Activated CD8-positive, alpha-beta memory T cell treated with anti-CD3 and anti-CD28 coated beads, Interleukin-2, amount 50 U/mL, for 1 hour (primary cell): Measurements from ENCODE around the gene ADGRL2.

Experiments used
- DNase-seq: peaks from one replicate; pipeline ENCODE4 v3.0.0-alpha.2; 2020; ENCODE audit errors: extremely low read depth

ADGRL2 gene

GRCh38 chr1:81800695-81801650 is at the start of gene ADGRL2:
TSS of gene ADGRL2 (plus strand) at chr1:81800934. CDS start at chr1:81836985, 36,051 bp downstream.
- DNase-seq: no peak

DNA sequence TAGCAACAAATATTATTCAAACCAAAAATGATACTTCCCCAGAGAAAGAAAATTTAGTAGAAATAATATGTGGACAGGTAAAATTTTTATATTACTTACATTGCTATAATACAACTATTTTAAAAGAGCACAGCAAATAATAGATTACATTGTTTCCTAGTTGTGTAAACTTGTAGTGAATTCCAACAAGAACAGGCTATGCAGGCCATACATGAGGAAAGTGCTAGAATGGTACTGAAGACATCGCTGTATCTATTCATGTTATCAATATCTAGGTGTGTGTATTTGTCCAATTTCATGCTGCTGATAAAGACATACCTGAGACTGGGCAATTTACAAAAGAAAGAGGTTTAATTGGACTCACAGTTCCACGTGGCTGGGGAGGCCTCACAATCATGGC is 47.9 kb upstream of the ADGRL2 start:
- DNase-seq: no peak

DNA sequence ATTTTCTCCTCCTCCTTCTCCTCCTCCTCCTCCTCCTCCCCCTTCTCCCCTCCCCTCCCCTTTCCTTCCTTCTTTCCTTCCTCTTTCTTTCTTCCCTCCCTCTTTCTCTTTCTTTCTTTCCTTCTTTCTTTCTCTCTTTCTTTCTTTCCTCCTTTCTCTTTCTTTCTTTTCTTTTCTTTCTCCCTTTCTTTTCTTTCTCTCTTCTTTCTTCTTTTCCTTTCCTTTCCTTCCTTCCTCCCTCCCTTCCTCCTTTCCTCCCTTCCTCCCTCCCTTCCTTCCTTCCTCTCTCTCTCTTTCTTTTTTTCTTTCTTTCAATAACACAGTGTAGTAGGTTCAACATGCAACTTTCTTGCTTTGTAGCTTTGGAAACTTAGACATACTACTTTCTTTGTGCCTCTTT is 46.3 kb upstream of the ADGRL2 start:
- no peak for DNase-seq

DNA sequence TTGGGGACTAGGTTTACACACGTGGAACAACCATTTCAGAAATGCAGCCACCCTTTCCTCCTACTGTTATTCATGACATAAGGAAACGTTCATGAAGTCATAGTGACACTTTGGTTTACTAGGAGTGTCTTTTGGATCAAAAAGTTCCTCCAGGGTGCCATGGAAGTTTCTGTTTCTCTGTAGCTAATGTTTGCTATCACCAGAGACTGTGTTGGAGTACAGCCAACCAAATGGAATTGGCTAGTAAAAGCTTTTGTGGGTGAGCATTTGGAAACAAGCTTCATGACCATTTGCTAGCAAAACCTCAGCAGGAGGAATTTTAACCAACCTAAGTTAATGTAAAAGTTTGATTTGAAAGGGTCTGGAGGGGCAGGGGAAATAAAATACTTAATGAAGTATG is 43.9 kb upstream of the ADGRL2 start:
- no peak for DNase-seq

- no peak for DNase-seq
These were observed 43.2 kb upstream of the ADGRL2 start for GRCh38 chr1:81757398-81758020.

- no peak for DNase-seq
These were observed 42.6 kb upstream of the ADGRL2 start for GRCh38 chr1:81758181-81758580.

- DNase-seq: no peak
These were observed 40.1 kb upstream of the ADGRL2 start for GRCh38 chr1:81760477-81761097.

DNA sequence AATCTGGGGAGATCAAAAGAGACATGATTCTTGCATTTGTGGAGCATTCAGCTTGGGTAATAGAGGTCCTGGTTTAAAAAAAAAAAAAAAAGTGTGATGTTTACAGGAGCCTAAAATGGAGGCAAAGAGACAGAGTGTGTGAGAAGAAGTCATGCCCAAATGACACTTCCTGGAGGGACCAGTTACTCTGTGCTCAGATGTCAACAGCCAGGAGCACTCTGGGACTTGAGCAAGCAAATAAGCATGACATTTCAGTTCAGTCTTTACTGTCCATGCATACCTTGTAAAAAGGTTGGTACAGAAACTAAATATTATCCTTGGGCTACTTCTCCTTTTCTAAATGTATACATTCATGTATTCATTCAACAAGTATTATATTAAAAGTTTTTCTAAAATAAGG is 25.2 kb upstream of the ADGRL2 start:
- DNase-seq: no peak

GRCh38 chr1:81780705-81781454 is 19.9 kb upstream of the ADGRL2 start:
- no peak for DNase-seq

- no peak for DNase-seq
These were observed 19.0 kb upstream of the ADGRL2 start for GRCh38 chr1:81781749-81782148.

GRCh38 chr1:81792184-81792583 is 8.6 kb upstream of the ADGRL2 start:
- DNase-seq: no peak

DNA sequence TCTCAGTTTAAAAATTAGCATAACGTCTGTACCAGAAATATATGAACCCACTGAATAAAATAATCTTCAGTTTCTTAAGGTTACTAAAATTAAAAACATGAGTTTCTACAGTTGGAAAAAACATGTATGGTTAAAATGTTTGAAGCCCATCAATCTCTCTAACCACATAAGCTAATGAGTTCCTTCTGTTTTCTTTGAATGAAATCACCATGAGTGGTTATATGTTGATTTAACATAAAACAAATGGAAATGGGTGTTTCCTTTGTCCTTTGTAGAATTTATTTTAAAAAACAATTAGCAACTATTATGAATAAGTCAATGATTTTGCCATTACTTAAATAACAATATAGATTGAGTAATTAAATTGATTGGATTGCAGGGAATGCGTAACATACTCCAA is 3.0 kb upstream of the ADGRL2 start:
- DNase-seq: no peak

DNA sequence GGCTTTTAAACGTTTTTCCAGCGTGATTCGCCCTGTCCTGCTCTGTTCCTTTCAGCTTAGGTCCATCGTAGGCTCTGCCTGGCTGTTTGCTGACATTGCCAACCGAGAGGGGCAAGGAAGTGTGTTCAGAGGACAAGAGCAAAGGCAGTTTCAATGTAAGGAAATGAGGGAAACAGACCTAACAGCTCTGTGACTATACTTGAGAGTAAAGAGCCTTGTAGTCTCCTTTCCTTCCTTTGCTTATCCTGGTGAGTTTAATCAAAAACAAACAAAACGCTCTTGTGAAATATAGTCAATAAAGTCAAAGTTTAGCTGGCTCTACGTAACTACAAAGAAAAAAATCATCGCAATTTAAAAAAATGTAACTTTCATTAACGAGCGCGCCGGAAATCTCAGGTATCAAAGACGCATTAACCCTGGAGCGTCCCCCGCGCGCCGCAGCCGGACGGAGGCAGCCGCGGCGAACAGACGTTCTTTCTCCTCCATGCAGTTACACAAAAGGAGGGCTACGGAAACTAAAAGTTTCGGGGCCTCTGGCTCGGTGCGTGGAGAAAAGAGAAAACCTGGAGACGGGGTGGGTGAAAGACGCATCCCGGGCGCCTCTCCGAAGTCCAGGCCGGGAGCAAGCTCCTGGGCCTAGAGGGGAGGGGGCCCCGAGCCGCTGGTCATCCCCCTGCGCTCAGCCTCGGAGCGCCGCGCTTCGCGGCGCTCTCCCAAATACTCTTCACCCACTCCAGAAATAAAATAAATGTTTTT is 617 bp upstream of the ADGRL2 start:
- no peak for DNase-seq

- no peak for DNase-seq
These were observed 1.1 kb downstream of the ADGRL2 start for GRCh38 chr1:81801651-81802456.

GRCh38 chr1:81802457-81802706 is 1.6 kb downstream of the ADGRL2 start:
- DNase-seq: no peak

DNA sequence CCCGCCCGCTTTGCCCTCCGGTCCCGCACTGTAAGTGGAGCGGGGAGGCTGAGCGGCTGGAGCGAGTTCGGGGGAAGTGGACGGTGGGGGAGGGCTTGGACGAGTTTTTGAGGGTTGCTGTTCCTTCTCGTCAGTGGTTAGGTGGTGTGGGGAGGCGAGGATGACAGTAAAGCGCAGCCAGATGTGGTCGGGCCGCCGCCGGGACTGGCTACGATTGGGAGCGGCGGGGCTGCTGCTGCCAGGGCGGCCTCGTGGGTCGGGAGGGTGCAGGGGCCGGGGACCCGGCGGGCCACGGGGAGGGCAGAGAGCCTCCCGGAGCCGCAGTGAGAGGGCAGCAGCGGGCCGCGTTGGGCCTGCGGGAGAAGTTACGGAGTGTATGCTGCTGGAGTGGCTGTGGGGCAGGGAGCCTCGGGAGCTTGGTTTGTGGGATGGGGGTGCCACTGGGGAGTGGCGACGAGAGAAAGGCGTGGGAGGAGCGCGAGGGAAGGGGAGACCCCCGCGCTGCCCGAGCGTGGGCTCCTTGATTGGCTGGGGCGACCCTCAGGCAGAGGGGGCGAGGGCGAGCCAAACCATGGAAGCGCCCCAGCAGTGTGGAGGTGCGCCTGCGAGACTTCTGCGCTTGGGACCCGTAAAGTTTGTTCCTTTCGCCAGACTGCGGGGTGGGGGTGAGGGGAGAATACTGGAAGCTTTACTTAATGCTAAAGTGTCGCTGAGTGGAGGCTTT is 2.1 kb downstream of the ADGRL2 start:
- DNase-seq: no peak

- no peak for DNase-seq
These were observed 2.8 kb downstream of the ADGRL2 start for GRCh38 chr1:81803431-81804110.

DNA sequence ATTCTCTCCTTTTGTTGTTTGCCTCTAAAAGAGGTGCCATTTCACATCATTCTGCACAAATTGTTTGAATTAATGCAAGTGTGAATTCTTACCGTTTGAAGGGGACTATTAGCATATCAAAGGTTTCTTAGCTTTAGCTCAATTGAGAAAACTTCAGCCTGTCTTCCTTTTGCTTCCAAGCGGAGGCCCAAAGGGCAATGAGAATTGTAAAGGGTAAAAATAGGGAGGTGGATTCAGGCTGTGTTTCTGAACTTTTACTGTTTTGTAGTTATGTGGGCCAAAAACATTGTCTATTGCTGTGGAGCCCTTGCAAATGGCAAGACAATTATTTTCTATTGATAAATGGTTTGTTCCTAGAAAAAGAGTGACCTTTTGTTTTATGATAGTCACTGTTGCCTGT is 3.6 kb downstream of the ADGRL2 start:
- no peak for DNase-seq
